ENCODE data around the gene KCNQ1OT1.

The KCNQ1OT1 gene

GRCh38 chr11:2745511-2745910, 45.7 kb upstream of the KCNQ1OT1 start:
- H3K4me3 ChIP-seq (ENCODE audit: low read depth, low read length), result no peak overlapping the region
- DNase-seq (ENCODE audit: low read depth), result no peak
- no peak for TF ChIP-seq CTCF (conservative IDR thresholded peaks at IDR 0.05; ENCODE audit: low read depth, low read length)

GRCh38 chr11:2744166-2744565, 44.4 kb upstream of the KCNQ1OT1 start:
- no peak for DNase-seq (ENCODE audit: low read depth)
- no peak for TF ChIP-seq CTCF (conservative IDR thresholded peaks at IDR 0.05; ENCODE audit: low read depth, low read length)
- H3K4me3 ChIP-seq (ENCODE audit: low read depth, low read length), result no peak overlapping the region

- TF ChIP-seq CTCF (conservative IDR thresholded peaks at IDR 0.05; ENCODE audit: low read depth, low read length), result no peak
- no peak overlapping the region for H3K4me3 ChIP-seq (ENCODE audit: low read depth, low read length)
- no peak for DNase-seq (ENCODE audit: low read depth)
Observed at GRCh38 chr11:2743427-2744110, 43.8 kb upstream of the KCNQ1OT1 start.

- no peak for DNase-seq (ENCODE audit: low read depth)
- no peak for TF ChIP-seq CTCF (conservative IDR thresholded peaks at IDR 0.05; ENCODE audit: low read depth, low read length)
- no peak overlapping the region for H3K4me3 ChIP-seq (ENCODE audit: low read depth, low read length)
Observed at GRCh38 chr11:2742611-2743426, 43.0 kb upstream of the KCNQ1OT1 start.

- no peak for TF ChIP-seq CTCF (conservative IDR thresholded peaks at IDR 0.05; ENCODE audit: low read depth, low read length)
- H3K4me3 ChIP-seq (ENCODE audit: low read depth, low read length), result no peak overlapping the region
- no peak for DNase-seq (ENCODE audit: low read depth)
Observed at GRCh38 chr11:2742201-2742600, 42.4 kb upstream of the KCNQ1OT1 start.

- no peak for TF ChIP-seq CTCF (conservative IDR thresholded peaks at IDR 0.05; ENCODE audit: low read depth, low read length)
- H3K4me3 ChIP-seq (ENCODE audit: low read depth, low read length), result no peak overlapping the region
- DNase-seq (ENCODE audit: low read depth), result peak; percentile 94
Observed at GRCh38 chr11:2741377-2742131, 41.8 kb upstream of the KCNQ1OT1 start.
